Natural killer cell (primary cell): ENCODE results near the gene SAMD5. TPM values are rescaled to one million over a fixed set of nuclear protein-coding genes. Genes with fewer than 3 reads are reported as not detected.

Experiments
- ATAC-seq, 3 donors: fragments of 150-1000 bp in 2 of 3; fragments of 200-7000 bp in 1 of 3; cut with Tn5 transposase; 1 replicate in 1 of 3; 2 replicates in 2 of 3; pipeline ENCODE4 v1.10.0; 2021; ENCODE audit warnings: mild to moderate bottlenecking in 2 of 3, moderate library complexity in 2 of 3
- DNase-seq, 2 donors: peaks; one replicate each; pipeline versions ENCODE4 v3.0.0 to v3.0.0-alpha.2; 2013 to 2021; ENCODE audit warnings: mixed read lengths in 1 of 2
- H3K27ac ChIP-seq: one replicate; pipeline ENCODE4 v1.5.1; 2013; ENCODE audit warnings: mild to moderate bottlenecking, low read length
- H3K27me3 ChIP-seq: one replicate; pipeline ENCODE4 v1.6.1; 2013; ENCODE audit warnings: low read length; ENCODE audit not compliant: control insufficient read depth, insufficient read depth
- H3K36me3 ChIP-seq: one replicate; pipeline ENCODE4 v1.6.1; 2013; ENCODE audit warnings: low read length; ENCODE audit not compliant: control insufficient read depth, insufficient read depth
- H3K4me1 ChIP-seq: one replicate; pipeline ENCODE4 v1.6.1; 2013; ENCODE audit warnings: low read length; ENCODE audit not compliant: control insufficient read depth, insufficient read depth
- H3K4me3 ChIP-seq: one replicate; pipeline ENCODE4 v1.5.1; 2013; ENCODE audit warnings: low read length
- H3K9me3 ChIP-seq: one replicate; pipeline ENCODE4 v1.6.1; 2013; ENCODE audit warnings: low read length; ENCODE audit not compliant: control insufficient read depth, insufficient read depth
- H3K27ac Mint-ChIP-seq, 2 donors: one replicate each; pipeline ENCODE4 v1.8.0; 2022; ENCODE audit warnings: mild to moderate bottlenecking in 2 of 2, mixed read lengths in 2 of 2, moderate library complexity in 1 of 2
- H3K27me3 Mint-ChIP-seq, 2 donors: one replicate each; pipeline ENCODE4 v1.8.0; 2022; ENCODE audit warnings: low read depth in 2 of 2, mixed read lengths in 2 of 2
- H3K36me3 Mint-ChIP-seq: one replicate; pipeline ENCODE4 v1.8.0; 2022; ENCODE audit warnings: mixed read lengths
- H3K4me1 Mint-ChIP-seq, 2 donors: one replicate each; pipeline ENCODE4 v1.8.0; 2022; ENCODE audit warnings: mixed read lengths in 2 of 2
- H3K4me3 Mint-ChIP-seq: one replicate; pipeline ENCODE4 v1.8.0; 2022; ENCODE audit warnings: mild to moderate bottlenecking, moderate library complexity, mixed read lengths
- H3K9me3 Mint-ChIP-seq, 2 donors: one replicate each; pipeline ENCODE4 v1.8.0; 2022; ENCODE audit warnings: mixed read lengths in 2 of 2
- CTCF ChIP-seq: fragments of 200-600 bp; IDR thresholded peaks from one replicate; pipeline ENCODE4 v1.8.0; 2022; ENCODE audit warnings: antibody characterized with exemption
- WGBS: methylation state at CpG from one replicate; pipeline ENCODE4 v1.1.7; 2013; ENCODE audit warnings: missing lambda C conversion rate; ENCODE audit not compliant: insufficient coverage; 5-methylcytosine and 5-hydroxymethylcytosine counted together
- intact Hi-C: fragments of 100-400 bp; cut with micrococcal nuclease; formaldehyde crosslinking; loops from one replicate; pipeline ENCODE4 v1.14.2; 2022
- total RNA-seq, 4 donors: library from RNA; stranded (reverse); fragments of 120-200 nt in 1 of 4; gene quantifications; one replicate each; pipeline versions ENCODE4 v1.2.3 to v1.2.4, GENCODE V29; 2013 to 2022

Gene SAMD5
- total RNA-seq, 3 donors from 2014 or later (not counting 1 experiment from before 2014, with no cell fraction given), result not detected

GRCh38 chr6:147554281-147554680, 45.8 kb downstream of the SAMD5 start:
- no peak overlapping the region for H3K4me3 ChIP-seq
- no peak overlapping the region for H3K4me3 Mint-ChIP-seq
- WGBS, result 91% methylated on average over 4 of the region's 4 CpGs
- no peak overlapping the region for H3K27ac ChIP-seq
- no peaks in the 10 kb centered on the region for H3K27me3 ChIP-seq
- no peaks in the 10 kb centered on the region for H3K27me3 Mint-ChIP-seq
- TF ChIP-seq CTCF, result no peak
- no peaks in the 10 kb centered on the region for H3K36me3 Mint-ChIP-seq
- no peaks in the 10 kb centered on the region for H3K9me3 ChIP-seq
- intact Hi-C loops, result no loop called here
- no peaks in the 10 kb centered on the region for H3K4me1 ChIP-seq
- no peaks in the 10 kb centered on the region for H3K4me1 Mint-ChIP-seq
- no peak overlapping the region for H3K27ac Mint-ChIP-seq
- H3K36me3 ChIP-seq, result no peaks in the 10 kb centered on the region
- ATAC-seq (no peak), DNase-seq (no peak)
- peaks cover 3 to 5% of the 10 kb centered on the region in 2 donors for H3K9me3 Mint-ChIP-seq

GRCh38 chr6:147559006-147559405, 50.5 kb downstream of the SAMD5 start:
- H3K27me3 ChIP-seq, result no peaks in the 10 kb centered on the region
- no peak overlapping the region for H3K4me3 Mint-ChIP-seq
- no peak for DNase-seq
- no peak overlapping the region for H3K4me3 ChIP-seq
- H3K36me3 Mint-ChIP-seq, result no peaks in the 10 kb centered on the region
- H3K36me3 ChIP-seq, result no peaks in the 10 kb centered on the region
- H3K9me3 ChIP-seq, result no peaks in the 10 kb centered on the region
- TF ChIP-seq CTCF, result no peak
- H3K4me1 Mint-ChIP-seq, result no peaks in the 10 kb centered on the region
- intact Hi-C loops, result no loop called here
- no peak overlapping the region for H3K27ac Mint-ChIP-seq
- H3K27ac ChIP-seq, result no peak overlapping the region
- H3K27me3 Mint-ChIP-seq, result no peaks in the 10 kb centered on the region
- no peaks in the 10 kb centered on the region for H3K4me1 ChIP-seq
- peaks cover 2 to 3% of the 10 kb centered on the region in 2 donors for H3K9me3 Mint-ChIP-seq
- whole genome bisulfite sequencing, result 86% methylated on average over 7 of the region's 7 CpGs
- ATAC-seq, result no peak

GRCh38 chr6:147560670-147561069, 52.2 kb downstream of the SAMD5 start:
- no peaks in the 10 kb centered on the region for H3K4me1 ChIP-seq
- no peaks in the 10 kb centered on the region for H3K9me3 ChIP-seq
- intact Hi-C loops, result no loop called here
- TF ChIP-seq CTCF, result no peak
- no peaks in the 10 kb centered on the region for H3K27me3 ChIP-seq
- no peak for ATAC-seq
- H3K4me1 Mint-ChIP-seq, result no peaks in the 10 kb centered on the region
- H3K36me3 Mint-ChIP-seq, result no peaks in the 10 kb centered on the region
- DNase-seq, result no peak
- H3K36me3 ChIP-seq, result no peaks in the 10 kb centered on the region
- peaks cover 2 to 3% of the 10 kb centered on the region in 2 donors for H3K9me3 Mint-ChIP-seq
- H3K27ac ChIP-seq, result no peak overlapping the region
- H3K27me3 Mint-ChIP-seq, result no peaks in the 10 kb centered on the region
- no peak overlapping the region for H3K27ac Mint-ChIP-seq
- H3K4me3 ChIP-seq, result no peak overlapping the region
- no peak overlapping the region for H3K4me3 Mint-ChIP-seq

- H3K4me1 Mint-ChIP-seq, result no peaks in the 10 kb centered on the region
- DNase-seq, result no peak
Observed at GRCh38 chr6:147561726-147562125, 53.2 kb downstream of the SAMD5 start.

More at GRCh38 chr6:147561726-147562125, 53.2 kb downstream of the SAMD5 start:
- Mint-ChIP-seq H3K27me3 (no peaks in the 10 kb centered on the region), H3K9me3 (peaks cover 2 to 3% of the 10 kb centered on the region in 2 donors), H3K36me3 (no peaks in the 10 kb centered on the region), H3K4me3 (no peak overlapping the region), H3K27ac (no peak overlapping the region)
- WGBS, result 93% methylated on average over 5 of the region's 6 CpGs
- H3K27me3 ChIP-seq, result no peaks in the 10 kb centered on the region
- no peak overlapping the region for H3K27ac ChIP-seq
- H3K4me3 ChIP-seq, result no peak overlapping the region
- H3K9me3 ChIP-seq, result no peaks in the 10 kb centered on the region
- ATAC-seq, result no peak
- H3K36me3 ChIP-seq, result no peaks in the 10 kb centered on the region
- no peaks in the 10 kb centered on the region for H3K4me1 ChIP-seq
- no peak for TF ChIP-seq CTCF
- intact Hi-C loops, result no loop called here
